ENCODE results near the gene LAMA2. TPM values are rescaled to one million over a fixed set of nuclear protein-coding genes. Genes with fewer than 3 reads are reported as not detected.

LAMA2 gene
- total and polyA plus RNA-seq, 2 donors (not counting 3 experiments of a cell fraction or from before 2014, with no cell fraction given), result 0.51 to 0.75 TPM

- H3K4me3 ChIP-seq (replicated peaks in 1 of 3; ENCODE audit: insufficient read depth in 1 of 3, low read depth in 1 of 3, low read length in 3 of 3), result no peak overlapping the region
- no TSS peak for BruUV-seq (replicated peaks)
- H2AFZ ChIP-seq (ENCODE audit: low read depth, low read length), result no peak overlapping the region
- ChIA-PET POLR2A (no interaction called here), CTCF (interaction anchor here (1.0 kb wide), 1 partner anchor 8 kb away, joined by 4 read pairs; no protein-coding TSS in a partner anchor)
- no peak overlapping the region for H3K27ac ChIP-seq (ENCODE audit: insufficient read depth, low read depth, low read length)
- H3K9me3 ChIP-seq (replicated peaks; ENCODE audit: control insufficient read depth, insufficient read depth, low read length), result no peaks in the 10 kb centered on the region
- no peaks in the 10 kb centered on the region for H3K4me1 ChIP-seq (ENCODE audit: control insufficient read depth, extremely low read depth, insufficient read depth, low read length)
- dilution Hi-C loops (cut with MboI; ENCODE audit: extremely low pct_ligation_motif_present, low sequenced_read_pairs), result no loop called here
- H4K20me1 ChIP-seq (replicated peaks; ENCODE audit: control insufficient read depth, extremely low read depth, insufficient read depth, low read length), result no peaks in the 10 kb centered on the region
- H3K4me2 ChIP-seq (ENCODE audit: insufficient read depth, low read length), result no peak overlapping the region
- H3K36me3 ChIP-seq (ENCODE audit: control insufficient read depth in 2 of 2, extremely low read depth in 1 of 2, insufficient read depth in 2 of 2, low read length in 2 of 2), result no peaks in the 10 kb centered on the region
- intact Hi-C loops (cut with micrococcal nuclease), result no loop called here
- no peaks in the 10 kb centered on the region for H3K27me3 ChIP-seq (ENCODE audit: control insufficient read depth in 2 of 2, insufficient read depth in 2 of 2, low read length in 2 of 2)
- FAIRE-seq, result no peak
- no peaks in the 10 kb centered on the region for H3K79me2 ChIP-seq (ENCODE audit: control insufficient read depth, insufficient read depth, low read length)
- no peaks in the 10 kb centered on the region for H3K9me1 ChIP-seq (replicated peaks; ENCODE audit: control insufficient read depth, extremely low read depth, insufficient read depth, low read length)
- no peak for TF ChIP-seq GATA2 (IDR thresholded peaks at IDR 0.05; ENCODE audit: insufficient read depth, insufficient read length, low read depth, low read length)
- TF ChIP-seq FOS (IDR thresholded peaks at IDR 0.05; ENCODE audit: borderline replicate concordance, insufficient read depth, low read length), result no peak
- no peak for TF ChIP-seq MYC (IDR thresholded peaks at IDR 0.05; ENCODE audit: low read depth, low read length)
- no peak for TF ChIP-seq POLR2A (IDR thresholded peaks at IDR 0.05; ENCODE audit: low read depth, low read length)
- TF ChIP-seq POLR2AphosphoS5 (IDR thresholded peaks at IDR 0.05; ENCODE audit: insufficient read depth, low read depth, low read length), result no peak
- TF ChIP-seq JUN (IDR thresholded peaks at IDR 0.05; ENCODE audit: borderline replicate concordance, insufficient read depth, insufficient read length, low read depth), result no peak
- TF ChIP-seq MAX (IDR thresholded peaks at IDR 0.05; ENCODE audit: insufficient read depth, insufficient read length), result no peak
- no peak for TF ChIP-seq EZH2 (IDR thresholded peaks at IDR 0.05; ENCODE audit: borderline replicate concordance, low read depth, low read length, severe bottlenecking)
- TF ChIP-seq CTCF (IDR thresholded peaks at IDR 0.05; ENCODE audit: extremely low read depth in 1 of 2, insufficient read depth in 1 of 2, low read depth in 1 of 2, low read length in 2 of 2), result no peak
- no peak overlapping the region for H3K9ac ChIP-seq (replicated peaks; ENCODE audit: extremely low read depth, insufficient read depth, low read length)
- no peak for DNase-seq (ENCODE audit: low read depth, low spot score)
Measured at GRCh38 chr6:129113637-129114036, 230.7 kb downstream of the LAMA2 start.

All from endothelial cell of umbilical vein (primary cell).